Endothelial cell of umbilical vein (primary cell): ENCODE measurements around the gene ZBTB20. TPM values are rescaled to one million over a fixed set of nuclear protein-coding genes. Genes with fewer than 3 reads are reported as not detected.

Experiments used
- BruUV-seq: library from RNA; stranded (reverse); fragments of 400-500 nt; replicated peaks from 2 replicates; lab custom pipeline; 2021; lab: Mats Ljungman, UMichigan
- CTCF ChIA-PET: fragments of 300-600, 350-600 bp; sonication (Branson Sonifier 250); formaldehyde crosslinking; loops from one replicate; lab custom pipeline; 2021; ENCODE audit warnings: antibody characterized with exemption, inconsistent platforms; lab: Charles Lee
- POLR2A ChIA-PET: fragments of 300-600, 350-600 bp; sonication (Branson Sonifier 250); formaldehyde crosslinking; loops from one replicate; lab custom pipeline; 2021; ENCODE audit warnings: antibody characterized with exemption, inconsistent platforms; lab: Charles Lee
- DNase-seq: peaks from one replicate; pipeline ENCODE4 v3.0.0-alpha.2; 2011; ENCODE audit warnings: low read depth, low spot score
- FAIRE-seq: peaks from 2 replicates; lab custom pipeline; 2011; peaks lifted over from hg19 to GRCh38; lab: Jason Lieb, UNC
- H2AFZ ChIP-seq: 2 replicates; pipeline ENCODE4 v1.6.0; 2012; ENCODE audit warnings: low read depth, low read length, control low read depth, inconsistent platforms
- H3K27ac ChIP-seq: 2 replicates; pipeline ENCODE4 v1.5.1; 2011; ENCODE audit warnings: low read depth, mild to moderate bottlenecking, control low read depth, low read length, moderate library complexity; ENCODE audit not compliant: insufficient read depth
- H3K27me3 ChIP-seq, 2 experiments: 2 replicates each; pipeline versions ENCODE4 v1.6.0 to v1.6.1; 2011; ENCODE audit warnings: low read length in 2 of 2, mixed read lengths in 1 of 2; ENCODE audit not compliant: control insufficient read depth in 2 of 2, insufficient read depth in 2 of 2
- H3K36me3 ChIP-seq, 2 experiments: 2 replicates in 1 of 2; 3 replicates in 1 of 2; pipeline ENCODE4 v1.5.1; 2011; ENCODE audit warnings: low read length in 2 of 2, mild to moderate bottlenecking in 1 of 2, moderate library complexity in 1 of 2; ENCODE audit not compliant: control insufficient read depth in 2 of 2, insufficient read depth in 2 of 2; ENCODE audit errors: extremely low read depth in 1 of 2
- H3K4me1 ChIP-seq: 3 replicates; pipeline ENCODE4 v1.5.1; 2011; ENCODE audit warnings: mild to moderate bottlenecking, low read length; ENCODE audit not compliant: control insufficient read depth, insufficient read depth; ENCODE audit errors: extremely low read depth
- H3K4me2 ChIP-seq: 2 replicates; pipeline ENCODE4 v1.6.1; 2011; ENCODE audit warnings: low read length, control low read depth, mixed read lengths; ENCODE audit not compliant: insufficient read depth
- H3K4me3 ChIP-seq, 3 experiments: fragments of 200-600 bp in 1 of 3; sonication (generic), shearing (Covaris generic) in 1 of 3; replicated peaks in 1 of 3; 2 replicates each; pipeline ENCODE4 v1.5.1; 2011 to 2016; ENCODE audit warnings: control low read depth in 3 of 3, low read length in 3 of 3, mild to moderate bottlenecking in 2 of 3, inconsistent platforms in 1 of 3, low read depth in 1 of 3, moderate library complexity in 1 of 3; ENCODE audit not compliant: insufficient read depth in 1 of 3
- H3K79me2 ChIP-seq: 2 replicates; pipeline ENCODE4 v1.6.0; 2012; ENCODE audit warnings: low read length, inconsistent platforms; ENCODE audit not compliant: control insufficient read depth, insufficient read depth
- H3K9ac ChIP-seq: replicated peaks from 2 replicates; pipeline ENCODE3; 2011; ENCODE audit warnings: low read length, control low read depth; ENCODE audit not compliant: insufficient read depth; ENCODE audit errors: extremely low read depth
- H3K9me1 ChIP-seq: replicated peaks from 3 replicates; pipeline ENCODE4 v1.6.0; 2011; ENCODE audit warnings: mild to moderate bottlenecking, low read length; ENCODE audit not compliant: control insufficient read depth, insufficient read depth; ENCODE audit errors: extremely low read depth
- H3K9me3 ChIP-seq: replicated peaks from 2 replicates; pipeline ENCODE4 v1.5.1; 2012; ENCODE audit warnings: low read length, inconsistent platforms; ENCODE audit not compliant: control insufficient read depth, insufficient read depth
- H4K20me1 ChIP-seq: replicated peaks from 2 replicates; pipeline ENCODE3; 2011; ENCODE audit warnings: mild to moderate bottlenecking, low read length; ENCODE audit not compliant: control insufficient read depth, insufficient read depth; ENCODE audit errors: extremely low read depth
- CTCF ChIP-seq, 2 donors: IDR thresholded peaks; 1 replicate in 1 of 2; 2 replicates in 1 of 2; pipeline ENCODE4 v1.5.1; 2011; ENCODE audit warnings: low read length in 2 of 2, mild to moderate bottlenecking in 2 of 2, moderate library complexity in 2 of 2, control low read depth in 1 of 2, inconsistent platforms in 1 of 2, low read depth in 1 of 2; ENCODE audit not compliant: insufficient read depth in 1 of 2; ENCODE audit errors: extremely low read depth in 1 of 2
- EZH2 ChIP-seq: IDR thresholded peaks from 2 replicates; pipeline ENCODE4 v1.6.1; 2012; ENCODE audit warnings: borderline replicate concordance, low read depth, mild to moderate bottlenecking, moderate library complexity, low read length, inconsistent platforms; ENCODE audit not compliant: severe bottlenecking
- FOS ChIP-seq: IDR thresholded peaks from 2 replicates; pipeline ENCODE4 v1.6.1; 2011; ENCODE audit warnings: mild to moderate bottlenecking, low read length, moderate library complexity, borderline replicate concordance; ENCODE audit not compliant: insufficient read depth
- GATA2 ChIP-seq: IDR thresholded peaks from 2 replicates; pipeline ENCODE4 v1.7.0; 2011; ENCODE audit warnings: low read depth, mild to moderate bottlenecking, moderate library complexity, mixed read lengths, low read length; ENCODE audit not compliant: insufficient read length, insufficient read depth
- JUN ChIP-seq: IDR thresholded peaks from 2 replicates; pipeline ENCODE4 v1.6.1; 2011; ENCODE audit warnings: borderline replicate concordance, low read depth; ENCODE audit not compliant: insufficient read length, insufficient read depth
- MYC ChIP-seq: IDR thresholded peaks from one replicate; pipeline ENCODE4 v1.6.1; 2011; ENCODE audit warnings: mild to moderate bottlenecking, low read depth, low read length
- POLR2A ChIP-seq: IDR thresholded peaks from 2 replicates; pipeline ENCODE4 v1.6.1; 2012; ENCODE audit warnings: low read depth, mild to moderate bottlenecking, control low read depth, low read length
- POLR2AphosphoS5 ChIP-seq: IDR thresholded peaks from 2 replicates; pipeline ENCODE4 v1.6.1; 2012; ENCODE audit warnings: low read depth, mild to moderate bottlenecking, control low read depth, low read length, moderate library complexity; ENCODE audit not compliant: insufficient read depth
- dilution Hi-C: fragments of 300-500 bp; cut with MboI; formaldehyde crosslinking; loops from one replicate; pipeline ENCODE4 v1.15.0; 2019; ENCODE audit warnings: low sequenced_read_pairs; ENCODE audit not compliant: extremely low pct_ligation_motif_present
- intact Hi-C: fragments of 100-400 bp; cut with micrococcal nuclease; formaldehyde crosslinking; loops from one replicate; pipeline ENCODE4 v1.10.0; 2022
- polyA plus RNA-seq, 4 experiments: library from polyadenylated mRNA; depleted of rRNA in 3 of 4; stranded (reverse) in 3 of 4; unstranded in 1 of 4; fragments of >200 nt; gene quantifications; 2 replicates each; pipeline versions ENCODE4 v1.2.1 to v1.2.3, GENCODE V29; 2011 to 2012; ENCODE audit warnings: missing spikeins in 1 of 4
- total RNA-seq: library from RNA; stranded (reverse); gene quantifications from 2 replicates; pipeline ENCODE4 v1.2.3, GENCODE V29; 2021
- TF ChIP-seq, protein P1 (sequence below): IDR thresholded peaks from 2 replicates; pipeline ENCODE4 v1.6.1; 2011; ENCODE audit not compliant: insufficient read depth, insufficient read length

The ZBTB20 gene
- total and polyA plus RNA-seq, 2 donors (not counting 3 experiments of a cell fraction or from before 2014, with no cell fraction given) = 2.1 to 20.5 TPM

DNA sequence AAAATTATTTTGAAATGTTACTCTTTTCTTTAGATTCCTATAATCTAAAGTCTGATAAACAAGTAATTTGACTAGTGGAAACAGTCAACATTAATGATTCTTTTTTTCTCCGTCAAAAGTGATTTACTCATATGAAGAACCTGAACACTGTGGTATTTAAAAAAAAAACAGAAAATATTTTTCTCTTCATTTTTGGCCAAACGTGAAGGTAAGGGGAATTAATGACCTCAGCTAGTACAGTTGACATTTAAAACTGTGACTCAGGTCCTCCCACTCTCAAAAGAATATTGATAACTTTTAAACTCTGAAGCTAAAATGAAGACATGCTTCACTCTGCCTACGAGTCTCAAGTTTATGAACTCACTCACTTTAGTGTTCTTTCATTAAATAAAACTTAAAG lies 818.7 kb downstream of the ZBTB20 start:
- H3K4me2 ChIP-seq = no peak overlapping the region
- no peaks in the 10 kb centered on the region for H3K36me3 ChIP-seq
- H3K4me3 ChIP-seq = no peak overlapping the region
- intact Hi-C loops = no loop called here
- no peak overlapping the region for H3K9ac ChIP-seq
- no peaks in the 10 kb centered on the region for H3K27me3 ChIP-seq
- no TSS peak for BruUV-seq
- ChIA-PET CTCF (interaction anchor here (2.4 kb wide), 1 partner anchor 29 kb away, joined by 5 read pairs; no protein-coding TSS in a partner anchor), POLR2A (no interaction called here)
- TF ChIP-seq, protein P1, sequence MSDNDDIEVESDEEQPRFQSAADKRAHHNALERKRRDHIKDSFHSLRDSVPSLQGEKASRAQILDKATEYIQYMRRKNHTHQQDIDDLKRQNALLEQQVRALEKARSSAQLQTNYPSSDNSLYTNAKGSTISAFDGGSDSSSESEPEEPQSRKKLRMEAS = no peak
- no peak for TF ChIP-seq JUN
- no peaks in the 10 kb centered on the region for H3K79me2 ChIP-seq
- DNase-seq (no peak), FAIRE-seq (no peak)
- dilution Hi-C loops = no loop called here
- no peak overlapping the region for H2AFZ ChIP-seq
- no peaks in the 10 kb centered on the region for H3K9me1 ChIP-seq
- H4K20me1 ChIP-seq = no peaks in the 10 kb centered on the region
- no peaks in the 10 kb centered on the region for H3K9me3 ChIP-seq
- no peak overlapping the region for H3K27ac ChIP-seq
- H3K4me1 ChIP-seq = no peaks in the 10 kb centered on the region

- H4K20me1 ChIP-seq = no peaks in the 10 kb centered on the region
- H3K4me3 ChIP-seq = no peak overlapping the region
- no peaks in the 10 kb centered on the region for H3K27me3 ChIP-seq
- BruUV-seq = no TSS peak
- ChIA-PET POLR2A (no interaction called here), CTCF (interaction anchor here (0.7 to 2.4 kb wide), 2 partner anchors 20 to 28 kb away, joined by 3 to 5 read pairs; no protein-coding TSS in a partner anchor)
- no peak overlapping the region for H3K9ac ChIP-seq
- H2AFZ ChIP-seq = no peak overlapping the region
- H3K79me2 ChIP-seq = no peaks in the 10 kb centered on the region
- dilution Hi-C loops (no loop called here), intact Hi-C loops (no loop called here)
- H3K4me1 ChIP-seq = no peaks in the 10 kb centered on the region
- FAIRE-seq (no peak), DNase-seq (no peak)
- H3K27ac ChIP-seq = no peak overlapping the region
- H3K4me2 ChIP-seq = no peak overlapping the region
- no peak for TF ChIP-seq EZH2
- no peak for TF ChIP-seq JUN
- no peak for TF ChIP-seq FOS
- no peak for TF ChIP-seq POLR2A
- no peak for TF ChIP-seq MYC
- TF ChIP-seq POLR2AphosphoS5 = no peak
- TF ChIP-seq, protein P1 = no peak
- no peak for TF ChIP-seq GATA2
- TF ChIP-seq CTCF (IDR thresholded peaks at IDR 0.05; ENCODE audit: extremely low read depth in 1 of 2, insufficient read depth in 1 of 2, low read depth in 1 of 2, low read length in 2 of 2) = no peak
- no peaks in the 10 kb centered on the region for H3K9me3 ChIP-seq
- H3K9me1 ChIP-seq = no peaks in the 10 kb centered on the region
- no peaks in the 10 kb centered on the region for H3K36me3 ChIP-seq
Observed at GRCh38 chr3:114327665-114328064, 819.4 kb downstream of the ZBTB20 start.
